HG02642 (cell line): ENCODE measurements around the gene RBM46.
"Not testable (repeated sequence)": the region's sequence is repeated elsewhere in the genome, so short reads cannot be mapped to it uniquely, and the experiment has no call there.

Source experiments
- ATAC-seq: cut with Tn5 transposase; IDR thresholded peaks from one replicate; pipeline ENCODE4 v1.9.1; 2021; ENCODE audit warnings: mild to moderate bottlenecking; ENCODE audit not compliant: unreplicated experiment, poor library complexity

The RBM46 gene

GRCh38 chr4:154822775-154823174 is 41.7 kb downstream of the RBM46 start:
- no peak for ATAC-seq

DNA sequence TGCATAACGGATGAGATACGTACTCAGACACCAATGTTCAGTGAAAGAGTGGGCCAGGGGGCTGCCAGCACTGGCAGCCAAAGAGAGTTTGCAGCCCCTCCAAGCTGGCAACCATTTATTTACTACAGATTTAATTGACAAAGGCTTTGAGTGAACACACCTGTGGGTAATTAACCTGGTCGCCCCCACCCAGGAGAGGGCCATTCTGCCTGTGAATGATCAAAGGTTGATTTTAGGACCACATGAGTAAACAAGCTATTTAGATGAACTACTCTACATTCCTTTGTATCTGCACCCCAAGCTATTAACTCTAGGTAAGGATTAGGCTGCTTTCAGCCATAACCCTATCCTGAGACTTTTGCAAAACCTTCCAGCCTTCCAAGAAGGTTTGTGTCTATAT is 55.0 kb downstream of the RBM46 start:
- ATAC-seq = no peak

DNA sequence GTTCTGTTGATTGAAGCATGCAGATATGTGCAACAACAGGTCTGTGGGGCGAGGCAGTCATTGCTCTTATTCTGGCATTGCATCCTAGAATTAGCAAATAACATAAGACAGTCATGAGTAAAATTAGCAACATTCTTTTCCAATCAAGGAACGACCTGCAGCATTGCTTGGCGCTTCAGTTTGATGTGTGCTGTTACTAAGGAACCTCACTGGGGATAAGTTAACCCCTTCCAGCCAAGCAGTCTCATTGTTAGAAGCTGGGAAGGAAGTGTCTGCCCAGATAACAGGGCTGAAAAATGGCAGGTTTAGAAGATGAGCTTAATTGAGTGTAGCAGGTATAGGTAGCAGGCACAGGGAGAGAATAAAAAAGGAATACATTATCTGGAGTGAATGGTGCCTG is 55.4 kb downstream of the RBM46 start:
- ATAC-seq = no peak

DNA sequence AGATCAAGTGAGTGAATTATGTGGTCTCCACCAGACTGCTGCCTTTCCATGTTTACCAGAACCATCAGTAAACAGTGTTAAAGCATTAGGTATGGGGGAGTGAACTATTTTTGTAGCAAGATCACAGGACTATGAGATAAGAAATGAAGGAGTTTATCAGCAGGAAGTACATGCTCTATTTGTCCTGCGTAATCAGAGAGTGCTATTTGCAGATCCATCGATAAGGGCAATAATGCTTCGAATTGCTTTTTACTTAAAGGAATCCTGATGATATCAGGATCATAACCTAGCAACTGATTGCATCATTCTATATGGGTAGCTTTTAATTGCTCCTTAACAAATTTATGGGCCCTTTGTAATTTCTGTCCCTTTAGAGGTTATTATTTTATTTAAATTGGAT is 57.1 kb downstream of the RBM46 start:
- no peak for ATAC-seq

- no peak for ATAC-seq
Measured at GRCh38 chr4:154838694-154839093, 57.6 kb downstream of the RBM46 start.

DNA sequence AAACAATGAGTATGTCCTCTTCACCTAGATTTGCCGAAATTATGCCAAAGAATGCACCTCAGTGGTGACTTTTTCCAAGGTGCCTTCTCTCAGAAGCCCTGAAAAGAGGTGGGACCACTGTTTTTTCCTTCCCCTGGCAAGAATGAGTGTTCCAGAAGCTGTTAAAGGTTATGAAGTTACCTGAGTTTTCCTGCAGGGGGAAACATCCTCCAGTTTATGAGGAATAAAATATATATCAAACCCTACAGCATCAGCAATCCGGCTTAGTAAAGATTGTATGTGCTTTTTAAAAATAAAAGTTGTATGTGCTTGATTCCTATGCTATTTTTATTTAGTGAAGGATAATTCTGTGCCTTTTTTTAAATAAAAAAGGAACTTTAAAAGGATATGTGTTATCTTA is 73.3 kb downstream of the RBM46 start:
- ATAC-seq = no peak

DNA sequence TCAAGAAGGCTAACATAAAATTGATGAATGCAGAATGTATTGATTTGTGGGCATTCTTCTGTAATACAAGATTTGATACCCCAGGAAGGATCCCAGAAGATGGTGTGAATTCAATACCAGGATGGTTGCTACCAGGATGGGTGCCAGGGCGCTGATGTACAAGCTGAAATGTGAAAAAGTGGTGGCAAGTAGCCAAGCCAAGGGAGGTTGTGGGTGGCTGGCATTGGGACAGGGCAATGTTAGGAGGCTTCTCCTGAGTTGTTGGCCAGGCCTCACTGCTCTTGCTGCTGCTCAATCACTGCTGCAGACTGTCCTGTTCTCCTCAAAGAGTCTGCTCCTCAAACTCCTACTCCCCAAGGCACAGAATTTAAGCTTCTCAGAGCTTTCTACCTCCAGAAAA is 77.1 kb downstream of the RBM46 start:
- no peak for ATAC-seq

GRCh38 chr4:154868414-154869194 is 87.5 kb downstream of the RBM46 start:
- ATAC-seq = no peak

GRCh38 chr4:154869301-154869700 is 88.2 kb downstream of the RBM46 start:
- ATAC-seq = no peak

DNA sequence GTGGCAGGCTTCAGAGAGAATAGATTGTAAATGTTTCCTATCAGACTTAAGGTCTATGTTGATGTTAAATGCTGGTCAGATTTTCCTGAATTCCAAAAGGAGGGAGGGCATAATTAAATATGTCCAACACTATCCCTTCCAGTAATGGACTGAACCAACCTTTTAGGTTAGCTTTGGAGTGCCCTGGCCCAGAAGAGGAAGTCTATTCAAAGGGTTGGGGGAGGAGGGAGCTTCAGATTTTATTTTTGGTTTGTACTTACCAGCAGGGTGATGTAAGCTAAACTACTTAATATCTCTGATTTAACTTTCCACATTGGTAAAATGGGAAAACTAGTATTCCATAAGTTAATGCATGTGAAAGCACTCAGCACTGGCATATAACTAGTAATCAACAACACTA is 91.1 kb downstream of the RBM46 start:
- no peak for ATAC-seq

DNA sequence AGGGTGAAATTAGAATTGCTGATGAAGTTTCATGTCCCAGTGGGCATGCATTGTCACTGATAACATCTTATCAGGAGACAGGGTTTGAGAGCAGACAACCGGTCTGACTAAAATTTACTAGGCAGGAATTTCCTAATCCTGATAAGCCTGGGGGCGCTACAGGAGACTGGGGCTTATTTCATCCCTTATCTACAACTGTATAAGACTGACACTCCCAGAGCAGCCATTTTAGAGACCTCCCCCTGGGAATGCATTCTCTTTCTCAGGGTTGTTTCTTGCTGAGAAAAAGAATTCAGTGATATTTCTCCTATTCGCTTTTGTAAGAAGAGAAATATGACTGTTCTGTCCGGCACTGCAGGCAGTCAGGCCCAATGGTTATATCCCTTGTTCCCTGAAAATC is 93.0 kb downstream of the RBM46 start:
- ATAC-seq = not testable (repeated sequence)

GRCh38 chr4:154877110-154877760 is 96.2 kb downstream of the RBM46 start:
- no peak for ATAC-seq
